CD4-positive, alpha-beta T cell treated with Interleukin-17A for 1 hour (primary cell): ENCODE measurements around the gene MAB21L3.
"Not testable (repeated sequence)": the region's sequence is repeated elsewhere in the genome, so short reads cannot be mapped to it uniquely, and the experiment has no call there.

Experiments
- DNase-seq: peaks from one replicate; pipeline ENCODE4 v3.0.0-alpha.2; 2020

The MAB21L3 gene

GRCh38 chr1:116139592-116140134 is 28.5 kb downstream of the MAB21L3 start:
- DNase-seq, result no peak

DNA sequence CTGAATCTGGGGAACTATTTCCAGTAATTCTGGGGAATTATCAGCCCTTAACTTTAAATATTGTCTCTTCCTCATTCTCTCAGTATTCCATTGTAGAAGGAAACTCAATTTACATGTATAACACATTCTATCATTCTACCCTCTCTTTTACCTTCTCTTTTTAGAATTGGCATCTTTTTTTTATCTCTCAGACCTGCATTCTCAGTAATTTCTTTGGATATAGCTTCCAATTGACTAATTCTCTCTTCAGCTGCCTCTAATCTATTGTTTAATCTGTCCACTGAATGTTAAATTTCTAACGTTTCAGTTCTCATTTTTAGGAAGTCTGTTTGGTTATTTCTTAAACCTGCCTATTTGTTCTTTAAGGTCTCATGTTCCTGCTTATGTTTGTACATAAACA is 33.0 kb downstream of the MAB21L3 start:
- DNase-seq, result no peak

DNA sequence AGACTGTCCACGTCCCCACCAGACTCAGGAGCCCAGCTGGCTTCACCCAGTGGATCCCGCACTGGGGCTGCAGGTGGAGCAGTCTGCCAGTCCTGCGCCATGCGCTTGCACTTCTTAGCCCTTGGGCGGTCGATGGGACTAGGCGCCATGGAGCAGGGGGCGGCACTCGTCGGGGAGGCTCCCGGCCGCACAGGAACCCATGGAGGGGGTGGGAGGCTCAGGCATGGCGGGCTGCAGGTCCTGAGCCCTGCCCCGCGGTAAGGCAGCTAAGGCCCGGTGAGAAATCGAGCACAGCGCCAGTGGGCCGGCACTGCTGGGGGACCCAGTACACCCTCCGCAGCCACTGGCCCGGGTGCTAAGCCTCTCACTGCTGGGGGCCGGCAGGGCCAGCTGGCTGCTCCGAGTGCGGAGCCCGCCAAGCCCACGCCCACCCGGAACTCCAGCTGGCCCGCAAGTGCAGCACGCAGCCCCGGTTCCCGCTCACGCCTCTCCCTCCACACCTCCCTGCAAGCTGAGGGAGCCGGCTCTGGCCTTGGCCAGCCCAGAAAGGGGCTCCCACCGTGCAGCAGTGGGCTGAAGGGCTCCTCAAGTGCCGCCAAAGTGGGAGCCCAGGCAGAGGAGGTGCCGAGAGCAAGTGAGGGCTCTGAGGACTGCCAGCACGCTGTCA is 35.4 kb downstream of the MAB21L3 start:
- not testable (repeated sequence) for DNase-seq

GRCh38 chr1:116147114-116147510 is 35.9 kb downstream of the MAB21L3 start:
- DNase-seq, result no peak

- no peak for DNase-seq
These were observed 36.8 kb downstream of the MAB21L3 start for GRCh38 chr1:116147972-116148371.

DNA sequence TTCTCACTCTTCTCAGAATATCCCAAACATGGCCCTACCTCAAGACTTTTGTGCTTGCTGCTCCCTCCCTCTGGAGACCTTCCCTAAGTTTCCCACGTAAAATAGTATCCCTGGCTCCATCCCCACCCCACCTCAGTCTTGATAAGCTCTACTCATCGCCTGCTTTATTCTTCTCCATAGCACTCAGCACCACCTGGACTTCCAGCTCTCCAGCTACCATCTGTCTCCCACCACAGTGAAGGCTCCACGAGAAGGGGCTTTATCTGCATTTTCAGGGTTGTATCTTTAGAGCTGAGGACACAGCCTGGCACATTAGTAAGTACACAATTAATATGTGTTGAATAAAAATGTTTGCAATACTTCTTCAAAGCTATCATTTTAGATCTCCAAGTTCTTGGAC is 37.8 kb downstream of the MAB21L3 start:
- DNase-seq, result no peak

DNA sequence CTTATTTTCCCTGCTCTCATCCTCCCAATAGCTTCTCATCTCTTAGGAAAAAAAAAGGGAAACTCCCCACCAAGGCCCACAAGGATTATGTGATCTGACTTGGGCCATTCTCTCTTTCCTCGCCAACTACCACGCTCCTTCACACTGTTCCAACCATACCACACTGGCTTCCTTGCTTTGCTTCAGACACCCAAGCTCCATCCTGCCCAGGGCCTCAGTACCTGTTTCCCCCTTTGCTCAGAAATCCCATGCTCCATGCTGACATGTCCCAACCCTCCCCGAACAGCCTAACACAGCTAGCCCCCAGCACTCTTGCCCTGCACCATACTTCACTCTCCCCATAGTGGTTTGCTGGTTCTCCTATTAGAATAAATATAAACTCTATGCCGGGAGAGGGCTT is 39.2 kb downstream of the MAB21L3 start:
- DNase-seq, result no peak

GRCh38 chr1:116151739-116152576 is 40.8 kb downstream of the MAB21L3 start:
- DNase-seq, result peak; percentile 85

DNA sequence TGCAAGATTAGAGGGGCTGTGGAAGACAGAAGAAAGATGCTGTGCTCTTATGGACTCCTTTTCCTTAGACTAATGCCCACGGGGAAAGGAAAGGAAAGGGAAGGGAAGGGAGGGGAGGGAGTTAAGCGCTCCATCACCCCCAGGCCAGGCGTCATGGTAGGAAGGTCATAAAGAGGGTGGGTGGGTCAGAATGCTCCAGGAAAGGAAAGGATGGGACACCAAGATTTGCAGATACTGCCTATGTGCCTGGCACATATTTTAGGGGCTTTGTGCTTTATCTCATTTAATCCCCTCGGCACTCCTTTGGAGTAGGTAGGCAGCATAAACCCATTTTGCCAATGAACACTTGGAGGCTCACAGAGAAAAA is 41.4 kb downstream of the MAB21L3 start:
- no peak for DNase-seq

GRCh38 chr1:116152950-116153691 is 41.9 kb downstream of the MAB21L3 start:
- no peak for DNase-seq

DNA sequence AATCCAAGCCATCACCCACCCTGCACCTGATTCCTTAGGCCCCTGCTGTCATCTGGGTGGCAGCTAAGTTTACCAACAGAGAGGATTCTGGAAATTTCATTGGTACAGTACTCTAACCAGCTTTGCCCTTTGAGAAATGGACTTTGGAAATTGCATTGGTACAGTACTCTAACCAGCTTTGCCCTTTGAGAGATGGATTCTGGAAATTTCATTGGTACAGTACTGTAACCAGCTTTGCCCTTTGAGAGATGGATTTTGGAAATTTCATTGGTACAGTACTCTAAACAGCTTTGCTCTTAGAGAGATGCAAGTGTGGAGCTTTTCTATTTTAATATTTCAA is 42.5 kb downstream of the MAB21L3 start:
- no peak for DNase-seq

DNA sequence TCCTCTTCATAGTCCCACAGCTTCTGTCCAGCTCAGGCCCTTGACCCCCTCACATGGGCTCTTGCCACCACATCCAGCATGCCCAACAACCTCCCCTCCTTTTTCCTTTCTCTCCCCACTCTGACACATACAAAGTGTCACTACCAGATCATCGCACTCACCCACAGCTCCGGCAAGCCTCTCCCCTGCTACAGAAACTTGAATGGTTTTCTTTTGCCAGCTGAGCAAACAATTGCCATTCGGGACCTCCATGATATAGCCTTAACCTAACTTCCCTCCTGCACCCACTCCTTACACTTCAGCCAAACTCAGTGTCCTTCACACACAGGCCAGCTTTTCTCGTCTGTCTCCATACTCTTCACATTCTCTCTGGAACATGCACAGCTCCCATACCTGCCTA is 43.3 kb downstream of the MAB21L3 start:
- no peak for DNase-seq

- no peak for DNase-seq
These were observed 45.9 kb downstream of the MAB21L3 start for GRCh38 chr1:116157096-116157495.

DNA sequence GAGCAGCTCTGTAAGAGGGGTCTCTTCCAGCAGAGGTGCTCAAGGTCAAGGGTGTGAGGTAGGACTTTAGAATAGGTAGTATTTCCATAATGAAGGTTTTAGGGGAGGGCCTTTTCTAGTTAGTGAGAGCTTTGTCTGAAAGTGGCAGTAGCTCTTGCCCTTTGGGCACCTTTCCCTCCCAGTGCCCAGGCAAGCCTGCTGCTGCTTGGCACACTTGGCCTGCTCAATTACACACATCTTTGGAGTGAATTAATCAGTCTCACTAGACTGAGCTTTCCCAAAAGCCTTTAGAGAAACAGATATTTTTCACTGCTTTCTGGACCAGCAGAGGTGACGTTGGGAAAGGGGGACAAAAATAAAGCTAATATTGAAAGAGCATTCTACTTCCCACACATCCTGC is 48.0 kb downstream of the MAB21L3 start:
- DNase-seq, result no peak

GRCh38 chr1:116159611-116160010 is 48.4 kb downstream of the MAB21L3 start:
- no peak for DNase-seq

GRCh38 chr1:116161390-116161789 is 50.2 kb downstream of the MAB21L3 start:
- no peak for DNase-seq

GRCh38 chr1:116161877-116162390 is 50.7 kb downstream of the MAB21L3 start:
- DNase-seq, result no peak

DNA sequence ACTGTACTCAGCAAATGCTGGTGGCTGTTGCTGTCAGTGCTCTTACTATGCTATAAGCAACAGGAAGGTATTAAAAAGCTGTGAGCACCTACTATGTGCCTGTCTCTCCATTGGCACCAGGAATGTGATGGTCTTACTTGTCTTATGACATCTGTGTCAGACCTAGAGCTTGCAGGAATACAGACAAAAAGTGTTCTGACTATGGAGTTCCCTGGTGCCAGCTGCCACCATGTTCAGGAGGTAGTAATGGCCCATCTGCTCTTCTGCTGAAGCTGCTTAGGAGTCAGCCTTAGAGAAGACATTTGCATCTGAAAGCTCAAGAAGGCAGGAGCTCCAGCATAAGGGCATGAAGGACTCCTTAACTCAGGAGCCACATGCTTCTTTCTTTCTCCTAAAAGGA is 52.3 kb downstream of the MAB21L3 start:
- DNase-seq, result no peak

DNA sequence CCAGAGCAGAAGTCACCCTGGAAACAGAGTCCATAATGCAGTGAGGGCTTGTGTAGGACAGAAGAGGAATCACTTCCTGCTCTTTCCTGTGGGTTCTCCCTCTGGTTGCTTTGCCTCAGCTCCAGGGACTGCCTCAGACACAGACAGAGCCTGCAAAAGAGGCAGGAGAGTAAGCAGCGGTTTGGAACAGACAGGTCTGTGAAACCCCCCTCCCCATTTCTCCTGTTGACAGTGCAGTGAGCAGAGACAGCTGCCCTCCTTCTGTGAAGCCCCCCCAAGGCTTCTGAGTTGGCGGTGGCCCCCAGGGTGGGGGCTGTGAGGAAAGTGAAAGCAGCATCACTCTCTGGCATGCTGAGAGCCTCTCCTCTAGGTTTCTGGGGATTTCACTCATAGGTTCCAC is 53.0 kb downstream of the MAB21L3 start:
- no peak for DNase-seq

- no peak for DNase-seq
These were observed 53.6 kb downstream of the MAB21L3 start for GRCh38 chr1:116164604-116165368.

DNA sequence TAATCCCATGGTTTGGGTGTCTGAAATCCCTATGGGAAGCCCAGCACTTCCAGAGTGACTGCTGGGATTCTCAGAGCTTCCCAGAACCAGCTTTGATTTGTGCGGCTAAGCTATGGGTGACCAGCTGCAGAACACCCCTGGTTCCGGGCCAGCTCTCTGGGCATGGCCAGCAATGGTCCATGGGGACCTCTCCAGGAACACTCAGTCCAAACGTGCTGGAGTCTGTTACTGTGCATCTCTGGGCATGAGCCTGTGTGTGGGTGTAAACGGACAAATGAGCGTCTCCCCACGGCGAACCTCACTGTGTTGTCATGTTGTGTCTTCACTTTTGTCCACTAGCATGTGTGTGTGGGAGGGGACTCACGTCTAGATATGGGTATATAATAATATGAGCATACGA is 54.4 kb downstream of the MAB21L3 start:
- no peak for DNase-seq

DNA sequence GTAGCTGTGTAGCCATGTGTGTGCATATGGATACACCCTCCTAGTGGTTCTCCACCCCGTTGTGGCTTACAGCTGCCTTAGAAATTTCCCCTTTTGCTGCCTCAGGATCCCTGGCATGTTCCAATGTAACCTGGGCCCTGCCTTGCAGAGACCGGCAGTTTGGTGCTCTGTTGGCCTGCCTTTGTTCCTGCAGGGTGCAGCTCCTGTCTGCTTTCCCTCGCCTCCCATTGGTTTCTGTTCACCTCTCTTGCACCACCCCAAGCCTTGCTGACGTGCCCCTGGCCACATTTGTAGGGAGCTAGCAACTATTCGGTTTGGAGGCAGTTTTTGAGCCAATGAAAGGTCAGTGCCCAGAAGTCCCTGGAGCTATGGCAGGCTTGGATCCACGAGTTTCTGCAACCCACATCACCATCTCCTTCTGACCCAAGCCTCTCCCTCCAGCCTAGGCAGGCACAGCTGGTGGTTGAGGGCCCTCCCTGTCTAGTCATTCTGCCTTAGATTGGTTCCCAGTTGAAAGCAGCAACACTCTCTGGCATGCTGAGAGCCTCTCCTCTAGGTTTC is 54.9 kb downstream of the MAB21L3 start:
- DNase-seq, result no peak
